VCaP (cell line): ENCODE results near the gene MAP6.

ENCODE experiments used
- H3K27ac ChIP-seq: fragments of 450-650 bp; 2 replicates; pipeline ENCODE4 v1.5.1; 2017
- TF ChIP-seq, protein P1 (sequence below): fragments of 450-650 bp; conservative IDR thresholded peaks from 2 replicates; pipeline ENCODE4 v1.5.1; 2017; ENCODE audit warnings: mild to moderate bottlenecking, moderate library complexity

The MAP6 gene

GRCh38 chr11:75639762-75640181, 29.1 kb downstream of the MAP6 start:
- peak overlapping the region; percentile 34 for H3K27ac ChIP-seq
- TF ChIP-seq, protein P1, sequence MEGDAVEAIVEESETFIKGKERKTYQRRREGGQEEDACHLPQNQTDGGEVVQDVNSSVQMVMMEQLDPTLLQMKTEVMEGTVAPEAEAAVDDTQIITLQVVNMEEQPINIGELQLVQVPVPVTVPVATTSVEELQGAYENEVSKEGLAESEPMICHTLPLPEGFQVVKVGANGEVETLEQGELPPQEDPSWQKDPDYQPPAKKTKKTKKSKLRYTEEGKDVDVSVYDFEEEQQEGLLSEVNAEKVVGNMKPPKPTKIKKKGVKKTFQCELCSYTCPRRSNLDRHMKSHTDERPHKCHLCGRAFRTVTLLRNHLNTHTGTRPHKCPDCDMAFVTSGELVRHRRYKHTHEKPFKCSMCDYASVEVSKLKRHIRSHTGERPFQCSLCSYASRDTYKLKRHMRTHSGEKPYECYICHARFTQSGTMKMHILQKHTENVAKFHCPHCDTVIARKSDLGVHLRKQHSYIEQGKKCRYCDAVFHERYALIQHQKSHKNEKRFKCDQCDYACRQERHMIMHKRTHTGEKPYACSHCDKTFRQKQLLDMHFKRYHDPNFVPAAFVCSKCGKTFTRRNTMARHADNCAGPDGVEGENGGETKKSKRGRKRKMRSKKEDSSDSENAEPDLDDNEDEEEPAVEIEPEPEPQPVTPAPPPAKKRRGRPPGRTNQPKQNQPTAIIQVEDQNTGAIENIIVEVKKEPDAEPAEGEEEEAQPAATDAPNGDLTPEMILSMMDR, result no peak

- H3K27ac ChIP-seq, result no peak overlapping the region
- TF ChIP-seq, protein P1, result no peak
Measured at GRCh38 chr11:75637998-75638397, 30.8 kb downstream of the MAP6 start.

GRCh38 chr11:75635066-75635862, 33.6 kb downstream of the MAP6 start:
- no peak overlapping the region for H3K27ac ChIP-seq

DNA sequence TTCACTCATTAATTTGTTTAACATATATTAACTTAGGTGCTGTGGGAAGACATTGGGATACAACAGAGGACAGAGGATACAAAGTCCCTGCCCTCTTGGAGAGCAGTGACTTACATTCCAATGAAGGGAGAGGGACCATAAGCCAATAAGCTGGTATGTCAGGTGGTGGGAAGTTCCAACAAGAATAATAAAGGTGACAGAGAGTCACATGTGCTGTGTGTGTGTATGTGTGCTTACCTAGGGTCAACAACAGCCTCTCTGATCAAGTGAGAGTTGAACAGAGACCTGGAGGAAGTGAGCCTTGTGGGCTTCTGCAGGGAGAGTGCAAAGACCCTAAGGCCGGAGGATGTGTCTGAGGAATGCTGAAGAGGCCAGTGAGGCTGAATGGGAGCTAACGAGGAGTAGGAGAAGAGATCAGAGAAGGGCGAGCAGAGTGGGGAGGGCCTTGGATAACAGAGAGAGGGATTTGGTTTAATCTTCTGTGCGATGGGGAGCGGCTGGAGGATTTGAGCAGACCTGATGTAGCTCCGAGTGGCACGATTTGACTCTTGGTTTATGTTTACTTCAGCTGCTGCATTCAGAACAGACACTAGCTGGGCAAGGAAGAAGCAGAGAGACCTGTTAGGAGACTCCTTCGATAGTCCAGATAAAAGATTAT, 35.3 kb downstream of the MAP6 start:
- TF ChIP-seq, protein P1, result no peak
- no peak overlapping the region for H3K27ac ChIP-seq

More at GRCh38 chr11:75635066-75635862, 33.6 kb downstream of the MAP6 start:
- TF ChIP-seq, protein P1, result no peak

GRCh38 chr11:75632962-75633361, 35.9 kb downstream of the MAP6 start:
- no peak overlapping the region for H3K27ac ChIP-seq
- TF ChIP-seq, protein P1, result no peak

DNA sequence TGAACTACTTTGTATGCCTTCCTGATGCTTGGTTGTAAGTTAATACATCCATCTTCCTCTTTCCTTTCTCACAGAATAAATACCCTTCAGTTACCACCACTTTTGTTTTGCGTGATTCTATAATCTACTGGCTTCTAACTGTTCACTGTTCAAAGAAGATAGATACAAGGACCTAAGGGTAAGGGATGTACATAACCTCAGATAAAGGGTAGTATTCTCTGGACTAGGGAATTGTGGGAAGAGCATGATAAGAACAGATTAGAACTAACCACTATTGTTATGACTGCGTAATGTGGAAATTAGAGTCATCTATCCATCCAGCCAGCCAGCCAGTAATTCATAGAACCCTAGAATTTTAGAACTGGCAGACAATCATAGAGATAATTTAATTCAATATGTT, 36.4 kb downstream of the MAP6 start:
- no peak overlapping the region for H3K27ac ChIP-seq
- TF ChIP-seq, protein P1, result no peak

GRCh38 chr11:75631086-75631730, 37.6 kb downstream of the MAP6 start:
- TF ChIP-seq, protein P1, result no peak
- no peak overlapping the region for H3K27ac ChIP-seq
